HepG2 (cell line): Measurements from ENCODE around the gene DCDC2. TPM values are rescaled to one million over a fixed set of nuclear protein-coding genes. Genes with fewer than 3 reads are reported as not detected.

Source experiments
- BHLHE40 ChIP-seq: IDR thresholded peaks from 2 replicates; pipeline ENCODE4 v1.6.1; 2011; ENCODE audit warnings: low read length, improper control_type of control experiment
- RARA ChIP-seq: IDR thresholded peaks from 2 replicates; pipeline ENCODE4 v1.6.1; 2016; ENCODE audit warnings: missing genetic modification reagents, missing compliant biosample characterization
- ZNF850 ChIP-seq: sonication (generic); formaldehyde crosslinking; conservative IDR thresholded peaks from 2 replicates; pipeline ENCODE4 v1.9.0; 2021; ENCODE audit warnings: mild to moderate bottlenecking, missing genetic modification reagents
- ZNF878 ChIP-seq: sonication (generic); formaldehyde crosslinking; IDR thresholded peaks from 2 replicates; pipeline ENCODE4 v1.8.1; 2023; ENCODE audit warnings: mild to moderate bottlenecking, missing genetic modification reagents, moderate library complexity
- polyA plus RNA-seq, 8 experiments: library from polyadenylated mRNA; depleted of rRNA in 3 of 8; stranded (reverse) in 7 of 8; unstranded in 1 of 8; fragments of >200 nt; fragmentation: Illumina TruSeq in 4 of 8; extraction: Trizol in 4 of 8; gene quantifications; 2 replicates each; pipeline versions ENCODE4 v1.2.1 to v1.2.3, GENCODE V29; 2011 to 2016; ENCODE audit warnings: low read depth in 4 of 8, missing spikeins in 1 of 8, mixed read lengths in 1 of 8; ENCODE audit not compliant: insufficient read depth in 1 of 8
- total RNA-seq, 5 experiments: library from RNA; depleted of rRNA; stranded (reverse); fragments of >200 nt; fragmentation: Illumina TruSeq; extraction: Trizol; gene quantifications; 2 replicates each; pipeline ENCODE4 v1.2.3, GENCODE V29; 2016; ENCODE audit warnings: low read depth in 1 of 5
- TF ChIP-seq, protein P1 (sequence below): sonication (generic); formaldehyde crosslinking; IDR thresholded peaks from 2 replicates; pipeline ENCODE4 v1.9.0; 2021; ENCODE audit warnings: mild to moderate bottlenecking, missing genetic modification reagents
- TF ChIP-seq, protein P2 (sequence below): sonication (generic); formaldehyde crosslinking; IDR thresholded peaks from one replicate; pipeline ENCODE4 v1.5.1; 2020; ENCODE audit warnings: mild to moderate bottlenecking, missing genetic modification reagents; ENCODE audit errors: not compliant biosample characterization

Gene DCDC2
- total and polyA plus RNA-seq, 2 of the 13 experiments (the other 11 are each of a cell fraction or from before 2014, with no cell fraction given): 9.0 to 36.2 TPM

DNA sequence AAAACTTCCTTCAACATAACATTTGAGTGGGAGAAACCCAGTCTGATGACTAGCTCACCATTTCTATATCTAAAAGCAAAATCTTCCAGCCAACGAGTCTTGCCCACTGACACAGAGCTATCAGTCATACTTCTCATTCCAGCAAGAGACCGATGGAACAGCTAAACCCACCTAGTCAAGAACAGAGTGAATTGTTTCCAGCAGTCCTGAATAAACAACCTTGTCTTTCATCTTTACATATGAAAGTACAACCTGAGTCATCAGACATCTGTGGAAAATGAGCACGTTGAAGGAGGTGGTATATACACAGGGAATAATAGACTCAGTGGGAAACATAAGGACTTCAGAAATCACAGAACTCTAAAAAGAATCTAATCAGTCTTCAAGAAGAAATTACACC, 208.0 kb downstream of the DCDC2 start (continued):
- TF ChIP-seq, protein P1, sequence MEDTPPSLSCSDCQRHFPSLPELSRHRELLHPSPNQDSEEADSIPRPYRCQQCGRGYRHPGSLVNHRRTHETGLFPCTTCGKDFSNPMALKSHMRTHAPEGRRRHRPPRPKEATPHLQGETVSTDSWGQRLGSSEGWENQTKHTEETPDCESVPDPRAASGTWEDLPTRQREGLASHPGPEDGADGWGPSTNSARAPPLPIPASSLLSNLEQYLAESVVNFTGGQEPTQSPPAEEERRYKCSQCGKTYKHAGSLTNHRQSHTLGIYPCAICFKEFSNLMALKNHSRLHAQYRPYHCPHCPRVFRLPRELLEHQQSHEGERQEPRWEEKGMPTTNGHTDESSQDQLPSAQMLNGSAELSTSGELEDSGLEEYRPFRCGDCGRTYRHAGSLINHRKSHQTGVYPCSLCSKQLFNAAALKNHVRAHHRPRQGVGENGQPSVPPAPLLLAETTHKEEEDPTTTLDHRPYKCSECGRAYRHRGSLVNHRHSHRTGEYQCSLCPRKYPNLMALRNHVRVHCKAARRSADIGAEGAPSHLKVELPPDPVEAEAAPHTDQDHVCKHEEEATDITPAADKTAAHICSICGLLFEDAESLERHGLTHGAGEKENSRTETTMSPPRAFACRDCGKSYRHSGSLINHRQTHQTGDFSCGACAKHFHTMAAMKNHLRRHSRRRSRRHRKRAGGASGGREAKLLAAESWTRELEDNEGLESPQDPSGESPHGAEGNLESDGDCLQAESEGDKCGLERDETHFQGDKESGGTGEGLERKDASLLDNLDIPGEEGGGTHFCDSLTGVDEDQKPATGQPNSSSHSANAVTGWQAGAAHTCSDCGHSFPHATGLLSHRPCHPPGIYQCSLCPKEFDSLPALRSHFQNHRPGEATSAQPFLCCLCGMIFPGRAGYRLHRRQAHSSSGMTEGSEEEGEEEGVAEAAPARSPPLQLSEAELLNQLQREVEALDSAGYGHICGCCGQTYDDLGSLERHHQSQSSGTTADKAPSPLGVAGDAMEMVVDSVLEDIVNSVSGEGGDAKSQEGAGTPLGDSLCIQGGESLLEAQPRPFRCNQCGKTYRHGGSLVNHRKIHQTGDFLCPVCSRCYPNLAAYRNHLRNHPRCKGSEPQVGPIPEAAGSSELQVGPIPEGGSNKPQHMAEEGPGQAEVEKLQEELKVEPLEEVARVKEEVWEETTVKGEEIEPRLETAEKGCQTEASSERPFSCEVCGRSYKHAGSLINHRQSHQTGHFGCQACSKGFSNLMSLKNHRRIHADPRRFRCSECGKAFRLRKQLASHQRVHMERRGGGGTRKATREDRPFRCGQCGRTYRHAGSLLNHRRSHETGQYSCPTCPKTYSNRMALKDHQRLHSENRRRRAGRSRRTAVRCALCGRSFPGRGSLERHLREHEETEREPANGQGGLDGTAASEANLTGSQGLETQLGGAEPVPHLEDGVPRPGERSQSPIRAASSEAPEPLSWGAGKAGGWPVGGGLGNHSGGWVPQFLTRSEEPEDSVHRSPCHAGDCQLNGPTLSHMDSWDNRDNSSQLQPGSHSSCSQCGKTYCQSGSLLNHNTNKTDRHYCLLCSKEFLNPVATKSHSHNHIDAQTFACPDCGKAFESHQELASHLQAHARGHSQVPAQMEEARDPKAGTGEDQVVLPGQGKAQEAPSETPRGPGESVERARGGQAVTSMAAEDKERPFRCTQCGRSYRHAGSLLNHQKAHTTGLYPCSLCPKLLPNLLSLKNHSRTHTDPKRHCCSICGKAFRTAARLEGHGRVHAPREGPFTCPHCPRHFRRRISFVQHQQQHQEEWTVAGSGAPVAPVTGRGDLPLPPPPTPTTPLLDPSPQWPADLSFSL (CRISPR knock-in tag): no peak
- TF ChIP-seq, protein P2, sequence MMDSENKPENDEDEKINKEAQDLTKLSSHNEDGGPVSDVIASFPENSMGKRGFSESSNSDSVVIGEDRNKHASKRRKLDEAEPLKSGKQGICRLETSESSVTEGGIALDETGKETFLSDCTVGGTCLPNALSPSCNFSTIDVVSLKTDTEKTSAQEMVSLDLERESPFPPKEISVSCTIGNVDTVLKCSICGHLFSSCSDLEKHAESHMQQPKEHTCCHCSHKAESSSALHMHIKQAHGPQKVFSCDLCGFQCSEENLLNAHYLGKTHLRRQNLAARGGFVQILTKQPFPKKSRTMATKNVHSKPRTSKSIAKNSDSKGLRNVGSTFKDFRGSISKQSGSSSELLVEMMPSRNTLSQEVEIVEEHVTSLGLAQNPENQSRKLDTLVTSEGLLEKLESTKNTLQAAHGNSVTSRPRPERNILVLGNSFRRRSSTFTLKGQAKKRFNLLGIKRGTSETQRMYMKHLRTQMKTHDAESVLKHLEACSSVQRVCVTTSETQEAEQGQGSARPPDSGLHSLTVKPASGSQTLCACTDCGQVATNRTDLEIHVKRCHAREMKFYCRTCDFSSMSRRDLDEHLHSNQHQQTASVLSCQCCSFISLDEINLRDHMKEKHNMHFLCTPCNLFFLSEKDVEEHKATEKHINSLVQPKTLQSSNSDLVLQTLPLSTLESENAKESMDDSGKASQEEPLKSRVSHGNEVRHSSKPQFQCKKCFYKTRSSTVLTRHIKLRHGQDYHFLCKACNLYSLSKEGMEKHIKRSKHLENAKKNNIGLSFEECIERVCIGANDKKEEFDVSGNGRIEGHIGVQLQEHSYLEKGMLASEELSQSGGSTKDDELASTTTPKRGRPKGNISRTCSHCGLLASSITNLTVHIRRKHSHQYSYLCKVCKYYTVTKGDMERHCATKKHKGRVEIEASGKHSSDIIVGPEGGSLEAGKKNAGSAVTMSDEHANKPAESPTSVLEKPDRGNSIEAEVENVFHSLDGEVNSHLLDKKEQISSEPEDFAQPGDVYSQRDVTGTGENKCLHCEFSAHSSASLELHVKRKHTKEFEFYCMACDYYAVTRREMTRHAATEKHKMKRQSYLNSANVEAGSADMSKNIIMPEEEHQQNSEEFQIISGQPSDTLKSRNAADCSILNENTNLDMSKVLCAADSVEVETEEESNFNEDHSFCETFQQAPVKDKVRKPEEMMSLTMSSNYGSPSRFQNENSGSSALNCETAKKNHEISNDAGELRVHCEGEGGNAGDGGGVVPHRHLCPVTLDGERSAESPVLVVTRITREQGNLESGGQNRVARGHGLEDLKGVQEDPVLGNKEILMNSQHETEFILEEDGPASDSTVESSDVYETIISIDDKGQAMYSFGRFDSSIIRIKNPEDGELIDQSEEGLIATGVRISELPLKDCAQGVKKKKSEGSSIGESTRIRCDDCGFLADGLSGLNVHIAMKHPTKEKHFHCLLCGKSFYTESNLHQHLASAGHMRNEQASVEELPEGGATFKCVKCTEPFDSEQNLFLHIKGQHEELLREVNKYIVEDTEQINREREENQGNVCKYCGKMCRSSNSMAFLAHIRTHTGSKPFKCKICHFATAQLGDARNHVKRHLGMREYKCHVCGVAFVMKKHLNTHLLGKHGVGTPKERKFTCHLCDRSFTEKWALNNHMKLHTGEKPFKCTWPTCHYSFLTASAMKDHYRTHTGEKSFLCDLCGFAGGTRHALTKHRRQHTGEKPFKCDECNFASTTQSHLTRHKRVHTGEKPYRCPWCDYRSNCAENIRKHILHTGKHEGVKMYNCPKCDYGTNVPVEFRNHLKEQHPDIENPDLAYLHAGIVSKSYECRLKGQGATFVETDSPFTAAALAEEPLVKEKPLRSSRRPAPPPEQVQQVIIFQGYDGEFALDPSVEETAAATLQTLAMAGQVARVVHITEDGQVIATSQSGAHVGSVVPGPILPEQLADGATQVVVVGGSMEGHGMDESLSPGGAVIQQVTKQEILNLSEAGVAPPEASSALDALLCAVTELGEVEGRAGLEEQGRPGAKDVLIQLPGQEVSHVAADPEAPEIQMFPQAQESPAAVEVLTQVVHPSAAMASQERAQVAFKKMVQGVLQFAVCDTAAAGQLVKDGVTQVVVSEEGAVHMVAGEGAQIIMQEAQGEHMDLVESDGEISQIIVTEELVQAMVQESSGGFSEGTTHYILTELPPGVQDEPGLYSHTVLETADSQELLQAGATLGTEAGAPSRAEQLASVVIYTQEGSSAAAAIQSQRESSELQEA (CRISPR knock-in tag): no peak
- no peak for TF ChIP-seq RARA
- no peak for TF ChIP-seq ZNF850 (CRISPR knock-in tag)
- TF ChIP-seq ZNF878: no peak
- 0 out of 2 replicates have a peak, but pooled peaks have one; percentile 17 for TF ChIP-seq BHLHE40
